ENCODE results near the gene STUM.

The STUM gene

GRCh38 chr1:226560243-226560642 is 11.7 kb downstream of the STUM start:
- H3K4me3 ChIP-seq = no peak overlapping the region
- no peak for DNase-seq (ENCODE audit: low spot score)
- TF ChIP-seq, protein P1, sequence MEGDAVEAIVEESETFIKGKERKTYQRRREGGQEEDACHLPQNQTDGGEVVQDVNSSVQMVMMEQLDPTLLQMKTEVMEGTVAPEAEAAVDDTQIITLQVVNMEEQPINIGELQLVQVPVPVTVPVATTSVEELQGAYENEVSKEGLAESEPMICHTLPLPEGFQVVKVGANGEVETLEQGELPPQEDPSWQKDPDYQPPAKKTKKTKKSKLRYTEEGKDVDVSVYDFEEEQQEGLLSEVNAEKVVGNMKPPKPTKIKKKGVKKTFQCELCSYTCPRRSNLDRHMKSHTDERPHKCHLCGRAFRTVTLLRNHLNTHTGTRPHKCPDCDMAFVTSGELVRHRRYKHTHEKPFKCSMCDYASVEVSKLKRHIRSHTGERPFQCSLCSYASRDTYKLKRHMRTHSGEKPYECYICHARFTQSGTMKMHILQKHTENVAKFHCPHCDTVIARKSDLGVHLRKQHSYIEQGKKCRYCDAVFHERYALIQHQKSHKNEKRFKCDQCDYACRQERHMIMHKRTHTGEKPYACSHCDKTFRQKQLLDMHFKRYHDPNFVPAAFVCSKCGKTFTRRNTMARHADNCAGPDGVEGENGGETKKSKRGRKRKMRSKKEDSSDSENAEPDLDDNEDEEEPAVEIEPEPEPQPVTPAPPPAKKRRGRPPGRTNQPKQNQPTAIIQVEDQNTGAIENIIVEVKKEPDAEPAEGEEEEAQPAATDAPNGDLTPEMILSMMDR (IDR thresholded peaks at IDR 0.05) = no peak
- H3K27ac ChIP-seq = no peak overlapping the region

- DNase-seq (ENCODE audit: low spot score) = no peak
- TF ChIP-seq, protein P1 (IDR thresholded peaks at IDR 0.05) = no peak
- Histone ChIP-seq H3K4me3 (no peak overlapping the region), H3K27ac (peak overlapping the region in 1 of 2 donors; percentile 62)
Measured at GRCh38 chr1:226562989-226563388, 14.4 kb downstream of the STUM start.

DNA sequence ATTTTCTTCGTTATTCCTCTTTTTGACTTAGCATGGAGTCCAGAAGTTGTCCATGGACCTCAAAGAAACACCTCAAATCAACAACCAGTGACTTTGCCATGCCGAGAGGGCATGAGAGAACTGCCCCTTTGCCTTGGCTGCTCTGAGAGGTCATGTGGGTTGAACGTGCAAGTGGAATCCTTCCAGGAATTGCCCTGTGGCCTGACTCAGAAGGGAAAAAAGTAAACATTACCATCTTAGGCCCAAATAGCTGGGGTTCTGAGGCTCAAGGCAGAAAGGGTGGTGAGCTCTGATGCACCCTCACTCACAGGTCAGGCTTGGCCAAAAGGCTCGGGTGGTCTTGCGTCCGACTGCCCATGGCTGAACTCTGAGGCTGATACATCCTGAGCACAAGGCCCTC is 15.1 kb downstream of the STUM start:
- TF ChIP-seq, protein P1 (IDR thresholded peaks at IDR 0.05) = no peak
- H3K4me3 ChIP-seq = no peak overlapping the region
- H3K27ac ChIP-seq = peak overlapping the region in 1 of 2 donors; percentile 62
- no peak for DNase-seq (ENCODE audit: low spot score)

DNA sequence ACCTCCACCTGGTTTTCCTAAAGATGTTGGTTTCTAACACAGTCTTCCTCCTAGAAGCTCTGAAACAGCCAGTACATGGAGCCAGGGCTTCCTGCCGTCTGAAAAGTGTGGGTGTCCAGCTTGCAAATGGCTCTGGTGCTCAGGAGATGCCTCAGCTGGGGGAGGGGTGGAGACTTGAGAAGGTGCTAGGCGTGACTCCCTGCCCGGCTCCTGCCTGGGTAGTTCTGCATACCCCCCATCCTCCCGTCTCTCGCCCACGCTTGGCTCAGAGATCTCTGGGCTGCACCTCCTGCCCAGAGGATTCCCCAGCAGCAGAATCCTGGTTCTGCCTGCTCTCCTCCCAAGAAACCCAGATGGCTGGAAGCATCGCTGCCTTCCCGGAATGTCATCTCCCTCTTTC is 16.9 kb downstream of the STUM start:
- DNase-seq (ENCODE audit: low spot score) = no peak
- Histone ChIP-seq H3K4me3 (no peak overlapping the region), H3K27ac (no peak overlapping the region)
- TF ChIP-seq, protein P1 (IDR thresholded peaks at IDR 0.05) = no peak

DNA sequence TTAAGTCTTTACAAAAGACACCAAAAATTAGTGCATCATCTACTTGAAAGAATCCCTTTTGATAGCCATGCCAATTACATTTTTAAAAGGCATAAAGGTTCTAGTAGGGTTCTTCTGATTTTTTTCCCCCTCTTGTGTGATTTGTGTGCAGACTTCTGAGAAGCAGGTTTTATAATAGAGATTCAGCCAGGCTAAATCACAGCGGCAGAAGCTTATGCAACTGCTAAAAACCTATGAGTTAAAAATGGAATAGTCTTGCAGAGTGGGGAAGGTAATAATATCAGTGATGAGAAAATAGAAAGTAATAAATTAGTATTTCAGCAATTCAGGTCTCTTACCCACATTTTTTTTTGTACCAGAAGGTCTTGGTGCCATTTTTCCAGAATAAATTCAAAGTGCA is 17.7 kb downstream of the STUM start:
- no peak overlapping the region for H3K4me3 ChIP-seq
- no peak overlapping the region for H3K27ac ChIP-seq
- no peak for DNase-seq (ENCODE audit: low spot score)
- TF ChIP-seq, protein P1 (IDR thresholded peaks at IDR 0.05) = no peak

DNA sequence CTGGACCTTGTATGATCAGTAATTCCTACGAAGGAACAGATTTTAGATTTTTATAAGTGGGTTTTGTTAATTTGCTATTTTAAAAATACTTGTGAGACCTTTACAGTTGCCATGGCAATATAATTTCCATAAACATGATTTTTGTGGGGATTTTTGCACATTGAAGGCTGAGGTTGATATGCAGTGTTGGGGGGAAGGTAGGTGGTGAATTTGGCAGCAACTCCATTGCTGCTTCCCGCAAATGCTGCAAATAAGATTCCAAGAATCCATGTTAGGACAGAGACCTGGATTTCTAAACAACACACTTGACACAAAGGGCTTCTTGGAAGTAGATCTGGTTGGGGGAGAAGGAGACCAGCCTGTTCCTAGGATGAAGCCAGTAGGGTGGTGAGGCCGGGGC is 18.2 kb downstream of the STUM start:
- H3K4me3 ChIP-seq = no peak overlapping the region
- TF ChIP-seq, protein P1 (IDR thresholded peaks at IDR 0.05) = no peak
- no peak for DNase-seq (ENCODE audit: low spot score)
- H3K27ac ChIP-seq = peak overlapping the region in 1 of 2 donors; percentile 75

DNA sequence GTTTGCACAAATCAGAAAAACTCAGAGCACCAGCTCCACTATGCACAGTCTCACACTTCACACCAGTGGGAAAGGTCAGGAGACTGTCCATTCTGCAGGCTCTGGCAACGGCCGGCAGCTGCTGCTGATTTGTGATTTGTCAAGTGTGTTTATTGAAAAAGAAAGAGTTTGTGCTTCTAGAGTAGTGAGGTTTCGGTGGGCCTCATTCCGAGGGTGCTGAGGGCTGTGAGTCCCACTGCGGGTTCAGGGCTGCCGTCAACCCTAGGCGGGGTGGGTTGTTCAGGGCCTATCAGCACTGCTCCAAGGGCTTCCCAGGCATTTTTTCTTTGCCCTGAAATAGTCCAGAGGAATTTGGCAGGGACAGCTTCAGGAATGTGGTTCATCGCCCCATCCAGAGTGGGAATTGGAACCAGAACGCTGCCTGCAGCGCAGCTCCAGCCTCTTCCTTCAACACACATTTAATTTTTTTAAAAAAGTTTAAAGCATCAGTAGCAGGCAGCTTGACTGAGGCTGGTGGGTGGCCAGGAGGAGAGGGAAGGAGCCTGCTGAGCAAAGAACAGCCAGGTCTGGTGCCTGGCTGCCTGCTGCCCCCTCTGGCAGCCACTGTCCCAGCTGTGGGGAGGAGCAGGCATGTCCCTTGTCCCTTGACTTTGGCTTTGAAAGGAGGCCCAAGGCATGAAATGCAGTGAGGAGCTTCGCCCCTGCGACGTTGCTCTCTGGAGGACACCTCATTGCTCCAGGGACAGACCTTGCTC is 19.7 kb downstream of the STUM start:
- TF ChIP-seq, protein P1 (IDR thresholded peaks at IDR 0.05) = no peak
- Histone ChIP-seq H3K27ac (peak overlapping the region; percentile 8 to 75), H3K4me3 (no peak overlapping the region)
- DNase-seq (ENCODE audit: low spot score) = no peak

Measured in coronary artery (tissue), 2 donors.